Head of caudate nucleus (tissue), 42 donors: ENCODE measurements around the gene ZBTB44.
"Not testable (repeated sequence)": the region's sequence is repeated elsewhere in the genome, so short reads cannot be mapped to it uniquely, and the experiment has no call there.

Experiments
- DNase-seq, 42 donors: peaks; one replicate each; pipeline versions ENCODE4 v3.0.0 to v3.0.0-alpha.2; 2020 to 2021; ENCODE audit warnings: mixed read lengths in 7 of 42
- intact Hi-C: fragments of 100-400 bp; cut with DNase I; formaldehyde crosslinking; loops from one replicate; pipeline ENCODE4 v1.15.0; 2022

The ZBTB44 gene, protein sequence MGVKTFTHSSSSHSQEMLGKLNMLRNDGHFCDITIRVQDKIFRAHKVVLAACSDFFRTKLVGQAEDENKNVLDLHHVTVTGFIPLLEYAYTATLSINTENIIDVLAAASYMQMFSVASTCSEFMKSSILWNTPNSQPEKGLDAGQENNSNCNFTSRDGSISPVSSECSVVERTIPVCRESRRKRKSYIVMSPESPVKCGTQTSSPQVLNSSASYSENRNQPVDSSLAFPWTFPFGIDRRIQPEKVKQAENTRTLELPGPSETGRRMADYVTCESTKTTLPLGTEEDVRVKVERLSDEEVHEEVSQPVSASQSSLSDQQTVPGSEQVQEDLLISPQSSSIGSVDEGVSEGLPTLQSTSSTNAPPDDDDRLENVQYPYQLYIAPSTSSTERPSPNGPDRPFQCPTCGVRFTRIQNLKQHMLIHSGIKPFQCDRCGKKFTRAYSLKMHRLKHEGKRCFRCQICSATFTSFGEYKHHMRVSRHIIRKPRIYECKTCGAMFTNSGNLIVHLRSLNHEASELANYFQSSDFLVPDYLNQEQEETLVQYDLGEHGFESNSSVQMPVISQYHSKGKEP

DNA sequence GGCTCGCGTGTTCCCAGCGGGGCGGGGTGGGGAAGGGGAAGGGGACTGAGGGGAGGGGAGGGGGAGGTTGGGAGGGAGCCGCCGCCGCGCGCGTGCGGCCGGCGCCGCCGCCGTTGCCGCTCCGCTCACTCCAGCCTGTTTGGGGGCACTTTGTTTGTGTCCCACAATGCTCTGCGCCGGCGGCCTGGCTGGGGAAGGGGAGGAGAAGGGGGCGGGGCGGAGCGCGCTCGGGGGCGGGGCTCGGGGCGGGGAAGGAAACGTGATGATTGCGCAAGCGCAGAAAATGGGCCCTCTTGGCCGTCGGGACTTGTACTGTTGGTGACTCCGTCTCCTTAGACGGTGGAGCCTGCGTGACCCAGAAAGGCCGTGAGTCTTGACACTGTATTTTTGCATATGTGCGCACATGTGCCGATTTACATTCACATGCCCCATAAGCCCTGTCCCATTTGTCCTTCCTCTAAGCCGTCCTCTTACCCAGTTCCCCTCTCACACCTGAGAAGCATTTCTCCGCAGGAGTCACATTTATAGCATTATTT is at the start of gene ZBTB44:
Gene ZBTB44 (minus strand): TSS at position 168 of the 536 bp plus-strand sequence. CDS start 53,044 bp downstream, outside the sequence.
- DNase-seq, result peak; percentile 90 to 99 (median 95)
- intact Hi-C loops, result loop anchor here (10.0 kb wide), 1 partner anchor 90 kb away; no protein-coding TSS in a partner anchor

DNA sequence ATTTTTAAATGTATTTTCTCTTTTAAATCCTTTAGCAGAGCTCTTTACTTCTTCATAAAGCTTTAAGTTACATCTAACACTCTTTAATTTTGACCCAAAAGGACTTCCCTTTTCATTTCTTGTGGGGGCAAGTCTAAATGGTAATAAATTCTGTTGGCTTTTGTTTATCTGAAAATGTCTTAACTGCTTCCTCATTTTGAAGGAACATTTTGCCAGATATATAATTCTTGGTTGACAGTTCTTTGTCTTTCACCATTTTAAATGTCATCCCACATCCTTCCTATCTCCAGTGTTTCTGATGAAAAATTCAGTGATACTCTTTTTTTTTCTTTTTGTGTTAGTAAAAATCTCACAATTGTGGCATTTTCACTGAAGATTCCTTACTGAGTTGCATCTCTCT is 44.7 kb upstream of the ZBTB44 start:
- DNase-seq, result no peak
- intact Hi-C loops, result no loop called here

- intact Hi-C loops, result no loop called here
- no peak for DNase-seq
Observed at GRCh38 chr11:130358398-130358797, 43.7 kb upstream of the ZBTB44 start.

GRCh38 chr11:130347261-130347660 is 32.5 kb upstream of the ZBTB44 start:
- intact Hi-C loops, result no loop called here
- no peak for DNase-seq

DNA sequence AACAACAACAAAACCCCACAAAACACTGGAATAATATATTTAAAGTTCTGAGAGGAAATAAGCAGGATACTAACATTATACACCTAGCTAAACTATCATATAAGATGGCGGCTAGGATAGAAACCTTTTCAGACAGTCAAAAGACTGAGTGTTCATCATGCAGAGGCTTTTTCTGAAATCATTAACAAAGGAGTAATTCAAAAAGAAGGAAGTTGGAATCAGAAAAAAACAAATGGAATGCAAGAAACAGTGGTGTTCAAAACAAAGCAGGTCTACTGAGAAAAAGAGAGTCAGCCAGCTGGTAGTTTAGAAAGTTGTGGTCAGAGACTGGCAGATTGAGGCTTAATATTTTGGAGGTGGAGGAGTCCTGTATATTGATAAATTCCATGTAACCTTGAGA is 30.1 kb upstream of the ZBTB44 start:
- DNase-seq, result no peak
- intact Hi-C loops, result no loop called here

GRCh38 chr11:130340671-130341319 is 26.1 kb upstream of the ZBTB44 start:
- no peak for DNase-seq
- intact Hi-C loops, result no loop called here

DNA sequence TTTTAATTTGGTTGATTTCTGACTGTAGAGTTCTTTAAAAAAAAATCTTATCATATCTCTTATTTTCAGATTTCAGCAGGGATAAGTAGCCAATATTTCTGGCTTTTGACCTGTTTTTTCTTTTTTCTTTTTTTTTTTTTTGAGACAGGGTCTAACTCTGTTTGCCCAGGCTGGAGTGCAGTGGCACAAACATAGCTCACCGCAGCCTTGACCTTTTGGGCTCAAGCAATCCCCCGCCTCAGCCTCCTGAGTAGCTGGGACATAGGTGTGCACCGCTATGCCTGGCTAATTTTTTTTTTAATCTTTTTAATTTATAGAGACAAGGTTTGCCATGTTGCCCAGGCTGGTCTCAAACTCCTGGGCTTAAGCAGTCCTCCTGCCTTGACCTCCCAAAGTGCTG is 23.9 kb upstream of the ZBTB44 start:
- no peak for DNase-seq
- intact Hi-C loops, result no loop called here

- intact Hi-C loops, result no loop called here
- DNase-seq, result no peak
Observed at GRCh38 chr11:130337281-130338089, 22.8 kb upstream of the ZBTB44 start.

- intact Hi-C loops, DNase-seq: not testable (repeated sequence)
Observed at GRCh38 chr11:130331397-130331796, 16.7 kb upstream of the ZBTB44 start.

DNA sequence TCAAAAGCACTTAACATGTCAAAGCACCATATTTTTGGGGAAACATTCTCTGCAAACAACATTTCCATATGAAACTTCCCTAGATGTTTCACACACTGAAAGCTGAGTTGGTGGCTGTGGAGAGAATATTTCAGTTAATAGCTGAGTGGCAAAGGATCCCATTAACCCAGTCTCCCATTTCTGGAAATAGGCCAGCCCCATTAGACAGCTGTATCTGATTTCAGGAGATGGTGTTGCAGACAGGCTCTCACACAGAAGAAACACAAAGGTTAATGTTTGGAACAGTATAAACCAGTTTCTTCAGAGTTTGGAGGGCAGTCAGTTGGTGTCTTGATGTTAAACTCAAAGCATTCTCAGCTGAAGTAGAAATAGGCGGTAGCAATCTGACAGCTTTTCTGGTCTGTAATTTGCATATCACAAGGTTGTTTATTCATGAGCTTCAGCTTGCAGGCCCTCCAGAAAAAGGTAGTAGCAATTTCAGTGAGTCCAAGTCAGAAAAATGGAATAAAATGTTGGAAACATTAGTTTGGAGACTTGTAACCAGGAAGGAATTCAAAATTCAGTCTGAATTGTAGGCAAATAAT is 15.5 kb upstream of the ZBTB44 start:
- intact Hi-C loops, result no loop called here

DNA sequence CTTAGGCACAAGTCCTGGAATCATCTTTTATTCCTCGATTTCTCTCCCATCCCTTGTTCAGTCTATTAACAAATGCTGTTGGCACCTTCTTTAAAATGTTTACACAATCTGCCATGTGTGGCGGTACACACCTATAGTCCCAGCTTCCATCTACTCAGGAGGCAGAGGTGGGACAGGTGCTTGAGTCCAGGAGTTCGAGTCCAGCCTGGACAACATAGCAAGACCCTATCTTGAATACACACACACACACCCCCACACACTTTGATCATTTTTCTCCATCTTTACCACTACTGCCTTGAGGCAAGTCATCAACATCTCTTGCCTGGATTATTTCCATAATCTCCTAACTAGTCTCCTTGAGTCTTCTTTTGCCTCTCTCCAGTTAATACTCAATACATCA is 13.7 kb upstream of the ZBTB44 start:
- no peak for DNase-seq
- intact Hi-C loops, result no loop called here

More for the DNA sequence above, 15.5 kb upstream of the ZBTB44 start:
- no peak for DNase-seq

GRCh38 chr11:130327716-130328115 is 13.0 kb upstream of the ZBTB44 start:
- intact Hi-C loops, result no loop called here

GRCh38 chr11:130325691-130326090 is 11.0 kb upstream of the ZBTB44 start:
- intact Hi-C loops, result no loop called here
- no peak for DNase-seq

More at GRCh38 chr11:130327716-130328115, 13.0 kb upstream of the ZBTB44 start:
- no peak for DNase-seq

DNA sequence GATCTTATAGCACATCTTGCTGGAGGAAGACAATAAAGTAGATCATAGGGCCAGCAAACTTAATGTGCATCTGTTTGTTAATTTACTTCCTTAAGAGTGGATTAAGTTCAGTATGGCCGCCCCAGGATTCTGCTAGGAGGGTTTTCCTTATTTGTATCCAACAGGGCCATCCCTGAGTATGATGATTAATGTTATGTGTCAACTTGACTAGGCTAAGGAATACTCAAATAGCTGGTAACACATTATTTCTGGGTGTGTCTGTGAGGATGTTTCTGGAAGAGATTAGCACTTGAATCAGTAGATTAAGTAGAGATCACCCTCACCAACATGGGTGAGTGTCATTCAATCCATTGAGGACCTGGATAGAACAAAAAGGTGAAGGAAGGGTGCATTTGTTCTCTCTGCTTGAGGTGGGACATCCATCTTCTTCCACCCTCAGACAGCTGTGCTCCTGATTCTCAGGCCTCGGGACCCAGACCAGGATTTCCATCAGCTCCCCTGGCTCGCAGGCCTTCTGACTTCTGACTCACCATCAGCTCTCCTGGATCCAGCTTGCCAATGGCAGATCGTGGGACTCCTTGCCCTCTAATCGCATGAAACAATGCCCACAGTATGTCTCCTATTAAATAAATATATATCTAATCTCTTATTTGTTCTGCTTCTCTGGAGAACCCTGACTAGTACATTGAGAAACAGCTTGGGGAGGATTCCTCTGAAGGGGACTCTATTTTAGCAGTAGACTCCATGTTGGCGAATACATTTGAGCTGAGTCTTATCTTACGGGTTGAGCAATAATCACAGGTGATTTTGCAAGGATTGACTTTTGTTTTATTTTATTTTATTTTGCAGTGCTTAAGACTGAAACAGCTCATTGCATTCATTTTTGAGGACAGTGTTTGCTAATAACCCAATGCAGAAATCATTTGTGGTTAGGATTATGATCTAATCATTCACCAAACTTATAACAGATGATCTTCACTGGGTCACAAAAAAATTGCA is 9.0 kb upstream of the ZBTB44 start:
- no peak for DNase-seq

GRCh38 chr11:130322126-130322525 is 7.4 kb upstream of the ZBTB44 start:
- intact Hi-C loops, result no loop called here

More for the DNA sequence above, 9.0 kb upstream of the ZBTB44 start:
- intact Hi-C loops, result no loop called here

DNA sequence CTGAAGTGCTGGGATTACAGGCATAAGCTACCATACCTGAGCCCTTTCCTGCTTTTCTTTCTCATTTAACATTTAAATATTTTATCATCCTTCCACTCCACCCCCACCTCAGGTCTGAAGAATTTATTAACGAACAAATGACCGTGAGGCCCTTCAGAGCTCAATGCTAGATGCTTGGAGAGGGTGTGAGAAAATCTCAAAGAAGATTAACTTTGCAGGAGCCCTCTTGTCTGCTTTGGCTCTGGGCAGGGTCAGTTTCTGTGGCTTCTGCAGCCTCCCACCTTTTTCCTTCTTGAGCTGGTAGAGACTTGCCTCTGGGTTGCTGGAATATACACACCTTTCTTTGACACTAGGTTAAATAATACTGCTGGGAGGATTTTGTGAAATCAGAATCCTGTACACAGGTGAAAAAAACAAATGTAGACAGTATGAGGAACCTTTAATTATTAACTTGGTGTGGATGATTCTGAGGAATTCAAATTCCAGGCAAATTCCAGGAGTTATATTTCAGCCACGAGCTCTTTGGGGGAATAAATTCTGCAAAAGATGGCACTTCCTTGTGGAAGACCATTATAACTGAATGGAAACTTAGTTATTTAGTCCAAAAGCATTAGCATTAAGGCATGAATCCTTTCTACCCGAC is 3.4 kb upstream of the ZBTB44 start:
- DNase-seq, result no peak
- intact Hi-C loops, result loop anchor here (10.0 kb wide), 1 partner anchor 87 kb away; no protein-coding TSS in a partner anchor

More at GRCh38 chr11:130322126-130322525, 7.4 kb upstream of the ZBTB44 start:
- no peak for DNase-seq
